ENCODE data around the gene DLL4.

DNA sequence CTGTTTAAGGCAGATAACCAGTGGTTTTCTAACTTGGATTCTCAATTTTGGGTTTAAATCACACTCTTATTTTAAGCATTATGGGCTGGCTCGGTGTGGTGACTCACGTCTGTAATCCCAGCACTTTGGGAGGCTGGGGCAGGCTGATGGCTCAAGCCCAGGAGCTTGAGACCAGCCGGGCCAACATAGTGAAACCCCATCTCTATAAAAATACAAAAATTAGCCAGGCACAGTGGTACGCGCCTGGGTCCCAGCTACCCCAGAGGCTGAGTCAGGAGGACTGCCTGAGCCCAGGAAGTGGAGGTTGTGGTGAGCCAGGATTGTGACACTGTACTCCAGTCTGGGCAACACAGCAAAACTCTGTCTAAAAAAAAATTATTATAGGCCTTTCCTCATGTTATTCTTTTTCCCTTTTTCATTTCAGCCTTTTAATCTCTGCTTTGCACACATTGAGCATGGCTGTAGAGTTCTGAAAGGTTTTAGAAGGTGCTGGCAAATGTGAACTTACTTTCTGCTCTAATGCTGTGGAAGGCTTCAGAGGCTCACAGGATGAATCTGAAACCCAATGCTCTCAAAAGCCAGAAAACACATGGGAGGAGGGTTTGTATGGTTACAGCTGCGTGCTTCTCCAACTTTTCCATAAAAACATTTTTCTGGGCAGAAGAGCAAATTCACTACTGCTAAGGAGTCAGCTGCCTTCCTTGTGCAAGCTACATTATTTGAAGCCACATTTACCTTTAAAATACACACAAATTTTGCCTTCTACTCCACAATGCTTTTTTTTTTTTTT, 56.6 kb downstream of the DLL4 start:
- TF ChIP-seq POLR2A (IDR thresholded peaks at IDR 0.05; ENCODE audit: low read depth, low read length): no peak
- TF ChIP-seq TAF1 (IDR thresholded peaks at IDR 0.05; ENCODE audit: low read depth, low read length): no peak
- TF ChIP-seq POLR2AphosphoS5 (IDR thresholded peaks at IDR 0.05; ENCODE audit: low read depth, low read length): no peak
- TF ChIP-seq POU2F2 (IDR thresholded peaks at IDR 0.05; ENCODE audit: low read depth, low read length): no peak
- TF ChIP-seq SPI1 (IDR thresholded peaks at IDR 0.05; ENCODE audit: low read depth, low read length): no peak
